Measurements from ENCODE around the gene CSTF3. TPM values are rescaled to one million over a fixed set of nuclear protein-coding genes. Genes with fewer than 3 reads are reported as not detected.
"Not testable (repeated sequence)": the region's sequence is repeated elsewhere in the genome, so short reads cannot be mapped to it uniquely, and the experiment has no call there.

Gene CSTF3
- total RNA-seq, 2 donors from 2014 or later: 5.5 to 8.7 TPM

- TF ChIP-seq, protein P1, sequence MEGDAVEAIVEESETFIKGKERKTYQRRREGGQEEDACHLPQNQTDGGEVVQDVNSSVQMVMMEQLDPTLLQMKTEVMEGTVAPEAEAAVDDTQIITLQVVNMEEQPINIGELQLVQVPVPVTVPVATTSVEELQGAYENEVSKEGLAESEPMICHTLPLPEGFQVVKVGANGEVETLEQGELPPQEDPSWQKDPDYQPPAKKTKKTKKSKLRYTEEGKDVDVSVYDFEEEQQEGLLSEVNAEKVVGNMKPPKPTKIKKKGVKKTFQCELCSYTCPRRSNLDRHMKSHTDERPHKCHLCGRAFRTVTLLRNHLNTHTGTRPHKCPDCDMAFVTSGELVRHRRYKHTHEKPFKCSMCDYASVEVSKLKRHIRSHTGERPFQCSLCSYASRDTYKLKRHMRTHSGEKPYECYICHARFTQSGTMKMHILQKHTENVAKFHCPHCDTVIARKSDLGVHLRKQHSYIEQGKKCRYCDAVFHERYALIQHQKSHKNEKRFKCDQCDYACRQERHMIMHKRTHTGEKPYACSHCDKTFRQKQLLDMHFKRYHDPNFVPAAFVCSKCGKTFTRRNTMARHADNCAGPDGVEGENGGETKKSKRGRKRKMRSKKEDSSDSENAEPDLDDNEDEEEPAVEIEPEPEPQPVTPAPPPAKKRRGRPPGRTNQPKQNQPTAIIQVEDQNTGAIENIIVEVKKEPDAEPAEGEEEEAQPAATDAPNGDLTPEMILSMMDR (IDR thresholded peaks at IDR 0.05): no peak
- Histone ChIP-seq H3K4me3 (no peak overlapping the region), H3K36me3 (no peaks in the 10 kb centered on the region), H3K27ac (no peak overlapping the region), H3K4me1 (no peaks in the 10 kb centered on the region), H3K27me3 (no peaks in the 10 kb centered on the region), H3K9me3 (no peaks in the 10 kb centered on the region)
- no peak for DNase-seq (ENCODE audit: low spot score)
These were observed 18.1 kb upstream of the CSTF3 start for GRCh38 chr11:33179348-33179803.

- no peaks in the 10 kb centered on the region for H3K4me1 ChIP-seq
- no peaks in the 10 kb centered on the region for H3K27me3 ChIP-seq
- TF ChIP-seq, protein P1 (IDR thresholded peaks at IDR 0.05): no peak
- no peak overlapping the region for H3K27ac ChIP-seq
- H3K9me3 ChIP-seq: no peaks in the 10 kb centered on the region
- H3K4me3 ChIP-seq: no peak overlapping the region
- no peak for DNase-seq (ENCODE audit: low spot score)
- H3K36me3 ChIP-seq: no peaks in the 10 kb centered on the region
These were observed 17.3 kb upstream of the CSTF3 start for GRCh38 chr11:33178443-33179180.

- H3K36me3 ChIP-seq: no peaks in the 10 kb centered on the region
- no peaks in the 10 kb centered on the region for H3K4me1 ChIP-seq
- DNase-seq (ENCODE audit: low spot score): no peak
- H3K27ac ChIP-seq: no peak overlapping the region
- TF ChIP-seq, protein P1 (IDR thresholded peaks at IDR 0.05): no peak
- no peak overlapping the region for H3K4me3 ChIP-seq
- H3K9me3 ChIP-seq: no peaks in the 10 kb centered on the region
- H3K27me3 ChIP-seq: no peaks in the 10 kb centered on the region
These were observed 16.5 kb upstream of the CSTF3 start for GRCh38 chr11:33177676-33178336.

DNA sequence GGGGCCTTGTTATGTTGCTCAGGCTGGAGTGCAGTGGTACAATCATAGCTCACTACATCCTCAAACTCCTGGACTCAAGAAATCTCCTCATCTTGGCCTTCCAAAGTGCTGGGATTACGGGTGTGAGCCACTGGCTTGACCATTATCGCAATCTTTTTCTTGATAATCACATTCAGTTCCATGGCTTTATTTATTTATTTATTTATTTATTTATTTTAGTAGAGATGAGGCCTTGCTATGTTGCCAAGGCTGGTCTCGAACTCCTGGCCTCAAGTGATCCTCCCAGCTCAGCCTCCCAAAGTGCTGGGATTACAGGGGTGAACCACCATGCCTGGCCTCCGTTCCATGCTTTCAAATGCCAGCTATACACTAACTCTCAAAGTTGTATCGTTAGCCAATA, 15.5 kb upstream of the CSTF3 start:
- not testable (repeated sequence) for H3K36me3 ChIP-seq; H3K9me3 ChIP-seq; DNase-seq (ENCODE audit: low spot score); H3K27me3 ChIP-seq; H3K4me3 ChIP-seq; H3K4me1 ChIP-seq; H3K27ac ChIP-seq

GRCh38 chr11:33172996-33173395, 11.7 kb upstream of the CSTF3 start:
- no peaks in the 10 kb centered on the region for H3K36me3 ChIP-seq
- H3K4me3 ChIP-seq: no peak overlapping the region
- no peak overlapping the region for H3K27ac ChIP-seq
- H3K9me3 ChIP-seq: no peaks in the 10 kb centered on the region
- no peak for DNase-seq (ENCODE audit: low spot score)
- TF ChIP-seq, protein P1 (IDR thresholded peaks at IDR 0.05): no peak
- no peaks in the 10 kb centered on the region for H3K27me3 ChIP-seq
- H3K4me1 ChIP-seq: peaks cover 0 to 7% of the 10 kb centered on the region in 2 donors

DNA sequence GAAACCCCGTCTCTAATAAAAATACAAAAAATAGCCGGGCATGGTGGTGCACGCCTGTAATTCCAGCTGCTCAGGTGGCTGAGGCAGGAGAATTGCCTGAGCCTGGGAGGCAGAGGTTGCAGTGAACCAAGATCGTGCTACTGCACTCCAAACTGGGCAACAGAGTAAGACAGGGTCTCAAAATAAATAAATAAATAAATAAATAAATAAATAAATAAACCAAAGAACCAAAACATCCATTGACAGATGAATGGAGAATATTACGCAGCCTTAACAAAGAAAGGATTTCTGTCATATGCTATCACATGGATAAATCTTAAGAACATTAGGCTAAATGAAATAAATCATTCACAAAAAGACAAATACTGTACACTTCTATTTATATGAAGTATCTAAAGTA, 11.1 kb upstream of the CSTF3 start:
- Histone ChIP-seq H3K36me3 (no peaks in the 10 kb centered on the region), H3K9me3 (no peaks in the 10 kb centered on the region), H3K4me3 (no peak overlapping the region), H3K27ac (no peak overlapping the region), H3K4me1 (peaks cover 0 to 7% of the 10 kb centered on the region in 2 donors), H3K27me3 (no peaks in the 10 kb centered on the region)
- no peak for DNase-seq (ENCODE audit: low spot score)
- TF ChIP-seq, protein P1 (IDR thresholded peaks at IDR 0.05): no peak
